B cell (primary cell): Measurements from ENCODE around the gene TBX2. TPM values are rescaled to one million over a fixed set of nuclear protein-coding genes. Genes with fewer than 3 reads are reported as not detected.
"Not testable (repeated sequence)": the region's sequence is repeated elsewhere in the genome, so short reads cannot be mapped to it uniquely, and the experiment has no call there.

Experiments
- ATAC-seq: fragments of 200-7000 bp; cut with Tn5 transposase; one replicate; pipeline ENCODE4 v1.10.0; 2021; ENCODE audit warnings: low read depth, mild to moderate bottlenecking, moderate number of reproducible peaks, moderate library complexity
- CTCF ChIA-PET: fragments of 350-600 bp; sonication (Branson Sonifier 250); formaldehyde crosslinking; loops from one replicate; lab custom pipeline; 2021; ENCODE audit warnings: antibody characterized with exemption, inconsistent platforms; lab: Charles Lee
- POLR2A ChIA-PET: fragments of 350-600 bp; sonication (Branson Sonifier 250); formaldehyde crosslinking; loops from one replicate; lab custom pipeline; 2021; ENCODE audit warnings: antibody characterized with exemption; lab: Charles Lee
- DNase-seq: peaks from one replicate; pipeline ENCODE4 v3.0.0; 2013
- H2AFZ ChIP-seq: 2 replicates; pipeline ENCODE4 v1.6.1; 2012; ENCODE audit warnings: mild to moderate bottlenecking, low read depth, low read length; ENCODE audit not compliant: insufficient read depth, poor library complexity, severe bottlenecking
- H3K27ac ChIP-seq, 2 donors: 1 replicate in 1 of 2; 2 replicates in 1 of 2; pipeline ENCODE4 v1.5.1; 2012 to 2013; ENCODE audit warnings: low read length in 2 of 2, mild to moderate bottlenecking in 2 of 2, moderate library complexity in 1 of 2
- H3K27me3 ChIP-seq, 4 experiments: fragments of 200-600 bp in 1 of 4; sonication (generic) in 1 of 4; replicated peaks in 1 of 4; 1 replicate in 2 of 4; 2 replicates in 2 of 4; pipeline versions ENCODE4 v1.6.1 to v1.7.0; 2013 to 2016; ENCODE audit warnings: low read length in 3 of 4, mild to moderate bottlenecking in 2 of 4, mixed read lengths in 1 of 4, moderate library complexity in 1 of 4; ENCODE audit not compliant: insufficient read depth in 4 of 4, control insufficient read depth in 3 of 4; ENCODE audit errors: control extremely low read depth in 1 of 4
- H3K36me3 ChIP-seq, 2 experiments: replicated peaks in 1 of 2; 1 replicate in 1 of 2; 2 replicates in 1 of 2; pipeline versions ENCODE4 v1.6.1 to v1.7.1; 2013; ENCODE audit warnings: low read length in 1 of 2; ENCODE audit not compliant: insufficient read depth in 2 of 2, control insufficient read depth in 1 of 2; ENCODE audit errors: control extremely low read depth in 1 of 2, extremely low read depth in 1 of 2
- H3K4me1 ChIP-seq, 2 donors: fragments of 200-600 bp in 1 of 2; sonication (generic) in 1 of 2; 1 replicate in 1 of 2; 2 replicates in 1 of 2; pipeline versions ENCODE4 v1.5.1 to v1.6.1; 2013 to 2017; ENCODE audit warnings: low read length in 2 of 2; ENCODE audit not compliant: control insufficient read depth in 2 of 2, insufficient read depth in 2 of 2
- H3K4me2 ChIP-seq: replicated peaks from 2 replicates; pipeline ENCODE3; 2012; ENCODE audit warnings: mild to moderate bottlenecking, low read depth, low read length; ENCODE audit not compliant: poor library complexity, severe bottlenecking
- H3K4me3 ChIP-seq, 5 experiments: fragments of 200-600 bp in 1 of 5; sonication (generic) in 1 of 5; 1 replicate in 3 of 5; 2 replicates in 2 of 5; pipeline versions ENCODE4 v1.5.1 to v1.7.0; 2011 to 2016; ENCODE audit warnings: low read length in 4 of 5, mild to moderate bottlenecking in 4 of 5, low read depth in 2 of 5, control low read depth in 1 of 5, moderate library complexity in 1 of 5; ENCODE audit not compliant: insufficient read depth in 1 of 5; ENCODE audit errors: control extremely low read depth in 1 of 5, extremely low read depth in 1 of 5
- H3K79me2 ChIP-seq: fragments of 200-600 bp; sonication (generic); one replicate; pipeline ENCODE4 v1.6.0; 2016; ENCODE audit warnings: low read length; ENCODE audit not compliant: control insufficient read depth, insufficient read depth
- H3K9ac ChIP-seq: fragments of 200-600 bp; sonication (generic); 2 replicates; pipeline ENCODE4 v1.6.1; 2017; ENCODE audit warnings: mild to moderate bottlenecking, low read length, moderate library complexity
- H3K9me3 ChIP-seq, 3 donors: one replicate each; pipeline versions ENCODE4 v1.6.1 to v1.7.1; 2013; ENCODE audit warnings: low read length in 2 of 3; ENCODE audit not compliant: control insufficient read depth in 2 of 3, insufficient read depth in 1 of 3; ENCODE audit errors: control extremely low read depth in 1 of 3
- H4K20me1 ChIP-seq: 2 replicates; pipeline ENCODE4 v1.6.0; 2012; ENCODE audit warnings: mild to moderate bottlenecking, low read length; ENCODE audit not compliant: insufficient read depth, control insufficient read depth, poor library complexity, severe bottlenecking
- H3K27ac Mint-ChIP-seq: one replicate; pipeline ENCODE4 v1.8.0; 2021; ENCODE audit warnings: mixed read lengths
- H3K27me3 Mint-ChIP-seq: one replicate; pipeline ENCODE4 v1.8.0; 2021; ENCODE audit warnings: mixed read lengths
- H3K4me1 Mint-ChIP-seq: one replicate; pipeline ENCODE4 v1.8.0; 2021; ENCODE audit warnings: mixed read lengths
- H3K4me3 Mint-ChIP-seq: one replicate; pipeline ENCODE4 v1.8.0; 2021; ENCODE audit warnings: mixed read lengths
- H3K9me3 Mint-ChIP-seq: one replicate; pipeline ENCODE4 v1.8.0; 2022; ENCODE audit warnings: mixed read lengths; ENCODE audit not compliant: insufficient read depth
- CTCF ChIP-seq: fragments of 200-600 bp; IDR thresholded peaks from one replicate; pipeline ENCODE4 v1.8.0; 2022; ENCODE audit warnings: antibody characterized with exemption, mild to moderate bottlenecking
- EZH2 ChIP-seq: IDR thresholded peaks from 2 replicates; pipeline ENCODE4 v1.6.1; 2012; ENCODE audit warnings: borderline replicate concordance, low read depth, mild to moderate bottlenecking, moderate library complexity, low read length; ENCODE audit not compliant: insufficient read depth, poor library complexity, severe bottlenecking
- WGBS: methylation state at CpG from one replicate; pipeline ENCODE4 v1.1.5; 2013; ENCODE audit warnings: missing lambda C conversion rate; ENCODE audit not compliant: insufficient coverage; 5-methylcytosine and 5-hydroxymethylcytosine counted together
- intact Hi-C: fragments of 100-400 bp; cut with micrococcal nuclease; formaldehyde crosslinking; loops from one replicate; pipeline ENCODE4 v1.10.0; 2022
- polyA plus RNA-seq: library from polyadenylated mRNA; depleted of rRNA; stranded (reverse); fragments of >200 nt; gene quantifications from 2 replicates; pipeline ENCODE4 v1.2.3, GENCODE V29; 2012
- total RNA-seq, 2 donors: library from RNA; stranded (reverse); fragments of 120-200 nt in 1 of 2; gene quantifications; 1 replicate in 1 of 2; 2 replicates in 1 of 2; pipeline versions ENCODE4 v1.2.3 to v1.2.4, GENCODE V29; 2013 to 2022

TBX2 gene
- total and polyA plus RNA-seq, 2 donors (not counting 1 experiment from before 2014, with no cell fraction given) = not detected

DNA sequence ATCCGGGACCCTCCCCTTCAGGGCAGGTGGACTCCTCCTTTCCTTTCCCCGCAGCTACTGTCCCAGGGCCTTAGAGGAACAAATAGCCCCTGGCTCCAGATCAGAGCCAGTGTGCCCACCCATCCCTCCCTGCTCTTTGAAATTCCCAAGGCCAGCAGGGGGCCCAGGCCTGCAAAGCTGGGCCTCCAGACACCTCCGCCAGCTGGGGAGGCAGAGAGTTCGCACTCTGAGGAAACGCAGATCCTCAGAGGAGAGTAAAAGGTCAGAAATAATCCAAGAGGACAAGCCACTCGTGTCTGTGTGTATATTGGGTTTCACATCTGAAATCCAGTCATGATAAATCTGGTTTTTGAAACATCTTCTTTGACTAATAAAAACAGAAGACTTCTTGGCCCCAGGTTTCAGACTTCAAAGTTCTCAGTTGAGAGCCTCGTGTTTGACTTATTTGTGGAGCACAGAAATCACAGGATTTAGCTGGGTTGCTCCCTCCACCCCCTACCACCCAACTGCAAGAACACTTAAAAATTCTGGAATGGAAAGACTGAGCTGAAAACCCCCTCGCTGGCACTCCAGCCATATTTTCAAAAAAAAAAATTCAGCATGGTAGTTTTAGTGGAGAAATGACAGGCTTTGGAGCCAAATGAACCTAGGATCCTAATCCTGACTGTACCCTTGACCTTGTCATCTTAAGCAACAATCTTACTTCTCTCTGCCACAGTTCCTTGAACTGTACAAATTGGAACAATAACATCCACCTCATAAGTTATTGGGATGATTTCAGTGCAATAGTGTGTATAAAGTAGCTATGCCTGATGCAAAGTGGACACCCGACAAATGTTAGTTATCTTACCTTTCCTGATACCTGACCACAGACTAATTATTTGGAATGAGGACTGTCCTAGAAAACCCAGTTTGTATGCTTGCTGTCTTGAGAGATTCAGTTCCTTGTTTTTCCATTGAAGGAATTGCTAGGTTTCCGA lies 44.5 kb upstream of the TBX2 start:
- intact Hi-C loops = no loop called here

DNA sequence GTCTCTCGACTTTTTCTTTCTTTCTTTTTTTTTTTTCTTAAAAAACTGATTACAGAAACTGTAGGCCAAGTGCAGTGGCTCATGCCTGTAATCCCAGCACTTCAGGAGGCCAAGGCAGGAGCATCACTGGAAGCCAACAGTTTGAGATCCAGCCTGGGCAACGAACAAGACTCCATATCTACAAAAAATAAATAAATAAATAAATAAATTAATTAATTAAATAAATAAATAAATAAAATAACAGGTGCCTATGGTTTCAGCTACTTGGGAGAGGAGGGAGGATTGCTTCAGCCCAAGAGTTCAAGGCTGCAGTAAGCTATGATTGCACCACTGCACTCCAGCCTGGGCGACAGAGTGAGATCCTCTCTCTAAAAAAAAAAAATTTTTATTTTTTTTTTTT lies 42.6 kb upstream of the TBX2 start:
- DNase-seq, H3K27me3 Mint-ChIP-seq, POLR2A ChIA-PET, H3K36me3 ChIP-seq, H3K4me3 Mint-ChIP-seq, ATAC-seq, H3K27ac Mint-ChIP-seq, H3K9ac ChIP-seq, H3K79me2 ChIP-seq, H3K27ac ChIP-seq, H2AFZ ChIP-seq, H3K4me3 ChIP-seq, H3K9me3 ChIP-seq, H3K4me2 ChIP-seq, H3K4me1 ChIP-seq, intact Hi-C loops, H3K4me1 Mint-ChIP-seq, H4K20me1 ChIP-seq, H3K9me3 Mint-ChIP-seq, H3K27me3 ChIP-seq: not testable (repeated sequence)
- CTCF ChIA-PET = interaction anchor here (0.8 kb wide), 1 partner anchor 636 kb away, joined by 3 read pairs; no protein-coding TSS in a partner anchor
- 83% methylated on average over 1 of the region's 3 CpGs for WGBS

More for the DNA sequence above, 44.5 kb upstream of the TBX2 start:
- DNase-seq (no peak), ATAC-seq (no peak)
- ChIA-PET POLR2A (no interaction called here), CTCF (no interaction called here)
- H3K36me3 ChIP-seq = no peaks in the 10 kb centered on the region
- H3K9ac ChIP-seq = no peak overlapping the region
- no peaks in the 10 kb centered on the region for H3K4me1 Mint-ChIP-seq
- H3K4me3 ChIP-seq = no peak overlapping the region
- no peak overlapping the region for H2AFZ ChIP-seq
- TF ChIP-seq CTCF (no peak), EZH2 (no peak)
- H3K9me3 Mint-ChIP-seq = no peaks in the 10 kb centered on the region
- no peaks in the 10 kb centered on the region for H3K79me2 ChIP-seq
- no peak overlapping the region for H3K27ac ChIP-seq
- H3K4me3 Mint-ChIP-seq = no peak overlapping the region
- no peaks in the 10 kb centered on the region for H3K4me1 ChIP-seq
- 97% methylated on average over 6 of the region's 10 CpGs for WGBS
- H3K4me2 ChIP-seq = no peak overlapping the region
- H3K27me3 Mint-ChIP-seq = no peaks in the 10 kb centered on the region
- H3K9me3 ChIP-seq = no peaks in the 10 kb centered on the region
- H3K27me3 ChIP-seq = no peaks in the 10 kb centered on the region
- no peak overlapping the region for H3K27ac Mint-ChIP-seq
- no peaks in the 10 kb centered on the region for H4K20me1 ChIP-seq

- H3K4me1 ChIP-seq, ATAC-seq, H3K4me2 ChIP-seq, H3K9me3 ChIP-seq, H3K27me3 Mint-ChIP-seq, H3K4me3 ChIP-seq, H3K27ac ChIP-seq, H3K4me3 Mint-ChIP-seq, H3K9me3 Mint-ChIP-seq, H3K27ac Mint-ChIP-seq, H2AFZ ChIP-seq, H4K20me1 ChIP-seq, H3K4me1 Mint-ChIP-seq, H3K9ac ChIP-seq, H3K27me3 ChIP-seq, H3K36me3 ChIP-seq, intact Hi-C loops, H3K79me2 ChIP-seq, DNase-seq: not testable (repeated sequence)
- ChIA-PET POLR2A (interaction anchor here (0.7 kb wide), 1 partner anchor 26 kb away, joined by 4 read pairs; no protein-coding TSS in a partner anchor), CTCF (interaction anchor here (1.3 kb wide), 1 partner anchor 358 kb away, joined by 7 read pairs; no protein-coding TSS in a partner anchor)
- WGBS = 96% methylated on average over 9 of the region's 9 CpGs
Measured at GRCh38 chr17:61359513-61359912, 40.1 kb upstream of the TBX2 start.
